Esophagus muscularis mucosa (tissue), 4 donors: ENCODE measurements around the gene PPP4R4. TPM values are rescaled to one million over a fixed set of nuclear protein-coding genes. Genes with fewer than 3 reads are reported as not detected.
A peak's percentile ranks its signal among the peaks of the same experiment; 100 is the strongest.

Experiments used
- DNase-seq: peaks from one replicate; pipeline ENCODE4 v3.0.0-alpha.2; 2017; ENCODE audit errors: extremely low spot score
- H3K27ac ChIP-seq, 4 donors: fragments of 200-600 bp; sonication (generic); replicated peaks in 1 of 4; 1 replicate in 3 of 4; 2 replicates in 1 of 4; pipeline ENCODE4 v1.5.1; 2016 to 2019; ENCODE audit warnings: mild to moderate bottlenecking in 1 of 4
- H3K27me3 ChIP-seq, 4 donors: fragments of 200-600 bp; sonication (generic); one replicate each; pipeline versions ENCODE4 v1.5.1 to v1.6.0; 2016 to 2019
- H3K36me3 ChIP-seq, 4 donors: fragments of 200-600 bp; sonication (generic); one replicate each; pipeline ENCODE4 v1.5.1; 2016 to 2019
- H3K4me1 ChIP-seq, 4 donors: fragments of 200-600 bp; sonication (generic); one replicate each; pipeline ENCODE4 v1.5.1; 2016 to 2019
- H3K4me3 ChIP-seq, 4 donors: fragments of 200-600 bp; sonication (generic); 1 replicate in 2 of 4; 2 replicates in 2 of 4; pipeline ENCODE4 v1.5.1; 2016 to 2019; ENCODE audit warnings: mild to moderate bottlenecking in 4 of 4, moderate library complexity in 1 of 4
- H3K9me3 ChIP-seq, 4 donors: fragments of 200-600 bp; sonication (generic); 1 replicate in 3 of 4; 2 replicates in 1 of 4; pipeline ENCODE4 v1.5.1; 2016 to 2019
- EP300 ChIP-seq: sonication (generic); formaldehyde crosslinking; IDR thresholded peaks from one replicate; pipeline ENCODE4 v1.6.1; 2017; ENCODE audit warnings: antibody characterized with exemption
- POLR2A ChIP-seq: fragments of 450-650 bp; IDR thresholded peaks from one replicate; pipeline ENCODE4 v1.6.1; 2017; ENCODE audit warnings: antibody characterized with exemption, moderate library complexity, mild to moderate bottlenecking, low read depth
- POLR2AphosphoS5 ChIP-seq, 2 donors: sonication (generic); formaldehyde crosslinking; IDR thresholded peaks; one replicate each; pipeline ENCODE4 v1.6.1; 2017; ENCODE audit warnings: antibody characterized with exemption in 2 of 2
- WGBS: methylation state at CpG from one replicate; pipeline ENCODE4 v1.1.5; 2018; 5-methylcytosine and 5-hydroxymethylcytosine counted together
- intact Hi-C: fragments of 100-400 bp; cut with DNase I; formaldehyde crosslinking; loops from one replicate; pipeline ENCODE4 v1.15.1; 2023
- total RNA-seq, 4 donors: library from RNA; depleted of rRNA; stranded (reverse); fragments of >200 nt; gene quantifications; one replicate each; pipeline versions ENCODE4 v1.1.0 to v1.2.1, GENCODE V29; 2016
- TF ChIP-seq, protein P1 (sequence below), 3 experiments: fragments of 200-600 bp in 2 of 3; fragments of 450-650 bp in 1 of 3; sonication (generic) in 2 of 3; IDR thresholded peaks; one replicate each; pipeline ENCODE4 v1.5.1; 2017 to 2019; ENCODE audit warnings: antibody characterized with exemption in 3 of 3, mild to moderate bottlenecking in 2 of 3, moderate library complexity in 1 of 3

Gene PPP4R4
- total RNA-seq, 4 donors from 2014 or later: 0.19 to 0.83 (median 0.34) TPM; not detected in 1

DNA sequence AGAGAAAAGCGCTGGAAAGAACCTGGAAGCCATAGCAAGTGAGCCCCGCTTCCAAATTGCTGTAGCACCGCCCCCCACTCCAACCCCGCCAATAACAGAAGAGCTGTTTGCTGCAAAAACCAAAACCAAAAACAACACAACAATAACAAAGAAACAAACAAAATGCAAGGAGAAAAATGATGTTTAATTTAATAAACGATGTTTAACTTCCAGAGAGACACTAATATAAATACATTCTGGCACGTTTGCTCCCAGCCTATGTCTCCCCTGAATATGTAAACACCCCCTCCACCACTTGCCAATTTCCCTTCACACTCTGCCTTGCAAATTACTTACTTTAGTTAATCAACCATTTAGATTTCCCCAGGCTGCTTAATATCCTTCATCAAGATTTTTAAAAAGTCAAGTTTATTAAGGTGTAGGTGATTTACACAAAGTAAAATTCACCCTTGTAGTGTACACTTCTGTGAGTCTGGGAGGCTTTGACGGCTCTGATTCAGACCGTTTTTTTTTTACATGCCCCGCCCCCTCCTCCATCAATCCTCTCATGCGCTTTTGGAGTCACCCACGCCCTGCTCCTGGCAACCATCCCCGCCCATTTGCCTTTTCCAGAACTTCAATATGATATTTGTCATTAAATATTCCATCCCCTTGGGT, 44.2 kb upstream of the PPP4R4 start:
- intact Hi-C loops: loop anchor here (5.0 to 10.0 kb wide), 2 partner anchors 48 to 195 kb away; partner anchors contain the start of genes DDX24 and IFI27L1
- no peaks in the 10 kb centered on the region for H3K9me3 ChIP-seq
- H3K27me3 ChIP-seq: no peaks in the 10 kb centered on the region
- DNase-seq: peak; percentile 92
- TF ChIP-seq POLR2AphosphoS5 (IDR thresholded peaks at IDR 0.05) (peak in 1 of 2 donors; percentile 27), POLR2A (no peak)
- H3K27ac ChIP-seq: peak overlapping the region; percentile 77 to 87 (median 84)
- H3K4me3 ChIP-seq: peak overlapping the region; percentile 51 to 74 (median 57)
- peaks cover 5 to 22% (median 21%) of the 10 kb centered on the region in 4 donors for H3K4me1 ChIP-seq
- WGBS: 0% methylated on average over 12 of the region's 12 CpGs
- H3K36me3 ChIP-seq: peaks cover 0 to 10% (median 7%) of the 10 kb centered on the region in 4 donors

DNA sequence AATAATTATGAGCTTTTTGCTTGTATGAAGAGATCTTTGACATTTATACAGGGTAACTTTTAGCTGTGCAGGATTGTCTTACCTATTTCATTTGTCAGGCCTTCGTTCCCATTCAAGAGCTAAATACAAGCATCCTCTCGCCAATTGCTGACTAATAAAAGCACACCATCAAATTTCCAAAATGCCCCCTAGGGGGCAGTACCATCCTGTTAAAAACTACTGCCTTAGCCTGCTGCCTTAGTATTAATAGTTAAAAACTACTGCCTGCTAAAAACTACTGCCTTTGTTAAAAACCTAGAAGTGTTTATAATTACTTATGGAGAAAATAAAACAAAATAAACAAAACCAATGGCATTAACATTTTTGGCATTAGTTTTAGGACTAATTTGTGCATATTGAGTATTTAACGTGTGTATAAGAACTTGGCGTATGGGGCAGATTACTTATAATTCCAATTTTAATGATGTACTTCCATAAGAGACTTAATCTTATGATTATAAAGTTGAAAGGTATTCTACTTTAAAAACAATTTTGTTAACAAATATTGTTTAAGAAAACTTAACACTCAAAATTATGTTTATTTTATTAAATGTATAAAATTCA, 41.7 kb upstream of the PPP4R4 start:
- WGBS: 35% methylated on average over 4 of the region's 4 CpGs
- Histone ChIP-seq H3K27me3 (no peaks in the 10 kb centered on the region), H3K36me3 (peaks cover 0 to 5% (median 4%) of the 10 kb centered on the region in 4 donors), H3K9me3 (no peaks in the 10 kb centered on the region), H3K27ac (no peak overlapping the region), H3K4me1 (peaks cover 5 to 27% (median 23%) of the 10 kb centered on the region in 4 donors), H3K4me3 (no peak overlapping the region)
- peak; percentile 92 for DNase-seq
- intact Hi-C loops: loop anchor here (10.0 kb wide), 1 partner anchor 198 kb away; no protein-coding TSS in a partner anchor
- TF ChIP-seq, protein P1, sequence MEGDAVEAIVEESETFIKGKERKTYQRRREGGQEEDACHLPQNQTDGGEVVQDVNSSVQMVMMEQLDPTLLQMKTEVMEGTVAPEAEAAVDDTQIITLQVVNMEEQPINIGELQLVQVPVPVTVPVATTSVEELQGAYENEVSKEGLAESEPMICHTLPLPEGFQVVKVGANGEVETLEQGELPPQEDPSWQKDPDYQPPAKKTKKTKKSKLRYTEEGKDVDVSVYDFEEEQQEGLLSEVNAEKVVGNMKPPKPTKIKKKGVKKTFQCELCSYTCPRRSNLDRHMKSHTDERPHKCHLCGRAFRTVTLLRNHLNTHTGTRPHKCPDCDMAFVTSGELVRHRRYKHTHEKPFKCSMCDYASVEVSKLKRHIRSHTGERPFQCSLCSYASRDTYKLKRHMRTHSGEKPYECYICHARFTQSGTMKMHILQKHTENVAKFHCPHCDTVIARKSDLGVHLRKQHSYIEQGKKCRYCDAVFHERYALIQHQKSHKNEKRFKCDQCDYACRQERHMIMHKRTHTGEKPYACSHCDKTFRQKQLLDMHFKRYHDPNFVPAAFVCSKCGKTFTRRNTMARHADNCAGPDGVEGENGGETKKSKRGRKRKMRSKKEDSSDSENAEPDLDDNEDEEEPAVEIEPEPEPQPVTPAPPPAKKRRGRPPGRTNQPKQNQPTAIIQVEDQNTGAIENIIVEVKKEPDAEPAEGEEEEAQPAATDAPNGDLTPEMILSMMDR (IDR thresholded peaks at IDR 0.05): peak; percentile 66 to 76 (median 73)
- no peak for TF ChIP-seq POLR2AphosphoS5 (IDR thresholded peaks at IDR 0.05)

DNA sequence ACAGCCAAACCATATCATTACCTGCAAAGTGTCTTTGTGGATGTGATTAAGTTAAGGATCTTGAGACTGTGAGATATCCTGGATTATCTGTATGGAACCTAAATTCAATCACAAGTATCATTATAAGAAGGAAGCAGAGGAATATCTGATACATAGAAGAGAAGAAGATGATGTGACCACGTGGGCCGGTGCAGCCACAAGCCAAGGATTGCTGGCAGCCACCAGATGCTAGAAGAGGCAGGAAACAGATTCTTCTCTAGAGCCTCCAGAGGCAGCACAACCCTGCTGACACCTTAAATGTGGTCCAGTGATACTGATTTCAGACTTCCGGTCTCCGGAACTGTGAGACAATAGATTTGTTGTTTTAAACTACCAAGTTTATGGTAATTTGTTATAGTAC, 38.6 kb upstream of the PPP4R4 start:
- H3K36me3 ChIP-seq: no peaks in the 10 kb centered on the region
- H3K27ac ChIP-seq: no peak overlapping the region
- peaks cover under 1 to 6% (median 3%) of the 10 kb centered on the region in 4 donors for H3K4me1 ChIP-seq
- peaks cover 0 to 5% (median 0%) of the 10 kb centered on the region in 4 donors for H3K27me3 ChIP-seq
- no peak for DNase-seq
- H3K9me3 ChIP-seq: no peaks in the 10 kb centered on the region
- no peak overlapping the region for H3K4me3 ChIP-seq
- 83% methylated on average over 4 of the region's 4 CpGs for WGBS
- intact Hi-C loops: loop anchor here (2.0 to 10.0 kb wide), 3 partner anchors 39 to 201 kb away; partner anchors contain the start of gene PPP4R4
- no peak for TF ChIP-seq EP300

DNA sequence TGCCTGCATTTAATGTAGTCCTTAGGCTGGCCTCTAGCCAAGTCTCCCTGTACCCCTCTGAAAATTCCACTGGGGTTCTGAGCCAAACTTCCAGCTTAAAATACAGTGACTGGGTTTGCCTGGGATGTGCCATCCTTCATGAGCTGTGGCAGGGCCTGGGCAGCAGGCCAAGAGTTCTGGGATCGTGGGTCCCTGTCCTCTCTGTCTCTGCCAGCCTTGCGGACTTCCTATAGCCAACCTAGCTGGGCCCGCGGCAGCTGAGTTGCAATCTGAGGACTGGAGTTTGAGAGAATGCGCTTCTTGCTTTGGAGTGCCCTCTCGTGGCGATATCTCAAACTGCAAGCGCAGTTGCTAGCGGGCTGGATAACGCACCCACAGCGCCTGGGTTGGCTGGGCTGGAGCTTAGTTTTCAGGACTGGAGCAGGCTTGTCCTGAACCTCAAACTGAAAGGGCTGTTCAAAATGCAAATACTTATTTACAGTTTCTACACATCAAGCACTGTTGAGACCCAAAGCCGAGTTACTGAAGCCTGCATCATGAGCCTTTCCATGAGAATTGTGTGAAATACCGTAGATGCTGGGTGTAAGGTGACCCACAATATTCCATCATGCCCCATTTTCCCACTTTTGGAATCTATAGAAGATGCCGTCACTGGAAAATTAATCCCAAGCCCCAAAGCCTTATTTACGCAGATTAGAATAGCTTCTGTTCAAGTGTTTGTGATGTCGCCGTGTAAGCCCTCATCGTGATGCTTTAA, 37.4 kb upstream of the PPP4R4 start:
- H3K27ac ChIP-seq: no peak overlapping the region
- intact Hi-C loops: loop anchor here (2.0 to 10.0 kb wide), 3 partner anchors 84 to 202 kb away; no protein-coding TSS in a partner anchor
- H3K9me3 ChIP-seq: no peaks in the 10 kb centered on the region
- peaks cover 0 to 5% (median 2%) of the 10 kb centered on the region in 4 donors for H3K4me1 ChIP-seq
- TF ChIP-seq POLR2AphosphoS5 (IDR thresholded peaks at IDR 0.05) (peak in 1 of 2 donors; percentile 64), EP300 (no peak)
- TF ChIP-seq, protein P1 (IDR thresholded peaks at IDR 0.05): peak in 2 of 3 experiments; percentile 95
- 31% methylated on average over 18 of the region's 18 CpGs for WGBS
- peaks cover 0 to 5% (median 0%) of the 10 kb centered on the region in 4 donors for H3K27me3 ChIP-seq
- peak; percentile 97 for DNase-seq
- H3K36me3 ChIP-seq: no peaks in the 10 kb centered on the region
- H3K4me3 ChIP-seq: no peak overlapping the region

DNA sequence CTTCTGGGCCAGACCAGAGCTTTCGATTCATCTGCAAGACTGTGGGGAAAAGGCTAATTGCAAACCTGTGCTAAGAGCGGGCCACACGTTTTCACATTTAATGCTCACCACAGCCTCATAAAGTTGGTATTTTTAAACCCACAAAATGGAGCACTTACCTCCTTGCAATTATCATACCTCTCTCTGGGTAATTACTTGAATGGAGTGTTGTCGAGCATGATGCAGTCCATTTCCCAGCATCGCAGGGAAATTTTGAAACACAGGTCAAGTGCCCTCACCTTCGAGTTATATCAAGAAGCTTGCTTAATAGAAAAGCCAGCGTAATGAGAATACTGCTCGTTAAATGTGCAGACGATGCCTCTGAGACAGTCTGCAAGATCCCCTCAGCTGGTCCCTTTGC, 35.9 kb upstream of the PPP4R4 start:
- Histone ChIP-seq H3K36me3 (no peaks in the 10 kb centered on the region), H3K9me3 (no peaks in the 10 kb centered on the region), H3K27me3 (peaks cover 0 to 5% (median 0%) of the 10 kb centered on the region in 4 donors), H3K27ac (no peak overlapping the region), H3K4me3 (no peak overlapping the region), H3K4me1 (peaks cover 0 to 5% (median 2%) of the 10 kb centered on the region in 4 donors)
- TF ChIP-seq EP300 (no peak), POLR2AphosphoS5 (IDR thresholded peaks at IDR 0.05) (no peak), POLR2A (no peak)
- TF ChIP-seq, protein P1 (IDR thresholded peaks at IDR 0.05): no peak
- peak; percentile 60 for DNase-seq
- 89% methylated on average over 9 of the region's 9 CpGs for WGBS
- intact Hi-C loops: loop anchor here (5.0 to 10.0 kb wide), 2 partner anchors 86 to 203 kb away; no protein-coding TSS in a partner anchor
